A673 (cell line): ENCODE data around the gene SAT1.

Experiments used
- EZH2 ChIP-seq: fragments of 200-600 bp; sonication (generic); IDR thresholded peaks from 2 replicates; pipeline ENCODE4 v1.6.1; 2017; ENCODE audit warnings: borderline replicate concordance, low read depth, mild to moderate bottlenecking, mixed read lengths, antibody characterized with exemption, low read length; ENCODE audit not compliant: poor library complexity, severe bottlenecking
- TF ChIP-seq, protein P1 (sequence below): fragments of 300-800, 200-600 bp; sonication (generic); conservative IDR thresholded peaks from 2 replicates; pipeline ENCODE4 v1.5.1; 2017; ENCODE audit warnings: low read depth, mild to moderate bottlenecking, antibody characterized with exemption, low read length, moderate library complexity, mixed read lengths

- TF ChIP-seq, protein P1, sequence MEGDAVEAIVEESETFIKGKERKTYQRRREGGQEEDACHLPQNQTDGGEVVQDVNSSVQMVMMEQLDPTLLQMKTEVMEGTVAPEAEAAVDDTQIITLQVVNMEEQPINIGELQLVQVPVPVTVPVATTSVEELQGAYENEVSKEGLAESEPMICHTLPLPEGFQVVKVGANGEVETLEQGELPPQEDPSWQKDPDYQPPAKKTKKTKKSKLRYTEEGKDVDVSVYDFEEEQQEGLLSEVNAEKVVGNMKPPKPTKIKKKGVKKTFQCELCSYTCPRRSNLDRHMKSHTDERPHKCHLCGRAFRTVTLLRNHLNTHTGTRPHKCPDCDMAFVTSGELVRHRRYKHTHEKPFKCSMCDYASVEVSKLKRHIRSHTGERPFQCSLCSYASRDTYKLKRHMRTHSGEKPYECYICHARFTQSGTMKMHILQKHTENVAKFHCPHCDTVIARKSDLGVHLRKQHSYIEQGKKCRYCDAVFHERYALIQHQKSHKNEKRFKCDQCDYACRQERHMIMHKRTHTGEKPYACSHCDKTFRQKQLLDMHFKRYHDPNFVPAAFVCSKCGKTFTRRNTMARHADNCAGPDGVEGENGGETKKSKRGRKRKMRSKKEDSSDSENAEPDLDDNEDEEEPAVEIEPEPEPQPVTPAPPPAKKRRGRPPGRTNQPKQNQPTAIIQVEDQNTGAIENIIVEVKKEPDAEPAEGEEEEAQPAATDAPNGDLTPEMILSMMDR, result no peak
- TF ChIP-seq EZH2, result no peak
Observed at GRCh38 chrX:23736030-23736429, 46.9 kb upstream of the SAT1 start.
